ENCODE data around the gene ACKR1.

The ACKR1 gene, protein sequence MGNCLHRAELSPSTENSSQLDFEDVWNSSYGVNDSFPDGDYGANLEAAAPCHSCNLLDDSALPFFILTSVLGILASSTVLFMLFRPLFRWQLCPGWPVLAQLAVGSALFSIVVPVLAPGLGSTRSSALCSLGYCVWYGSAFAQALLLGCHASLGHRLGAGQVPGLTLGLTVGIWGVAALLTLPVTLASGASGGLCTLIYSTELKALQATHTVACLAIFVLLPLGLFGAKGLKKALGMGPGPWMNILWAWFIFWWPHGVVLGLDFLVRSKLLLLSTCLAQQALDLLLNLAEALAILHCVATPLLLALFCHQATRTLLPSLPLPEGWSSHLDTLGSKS

DNA sequence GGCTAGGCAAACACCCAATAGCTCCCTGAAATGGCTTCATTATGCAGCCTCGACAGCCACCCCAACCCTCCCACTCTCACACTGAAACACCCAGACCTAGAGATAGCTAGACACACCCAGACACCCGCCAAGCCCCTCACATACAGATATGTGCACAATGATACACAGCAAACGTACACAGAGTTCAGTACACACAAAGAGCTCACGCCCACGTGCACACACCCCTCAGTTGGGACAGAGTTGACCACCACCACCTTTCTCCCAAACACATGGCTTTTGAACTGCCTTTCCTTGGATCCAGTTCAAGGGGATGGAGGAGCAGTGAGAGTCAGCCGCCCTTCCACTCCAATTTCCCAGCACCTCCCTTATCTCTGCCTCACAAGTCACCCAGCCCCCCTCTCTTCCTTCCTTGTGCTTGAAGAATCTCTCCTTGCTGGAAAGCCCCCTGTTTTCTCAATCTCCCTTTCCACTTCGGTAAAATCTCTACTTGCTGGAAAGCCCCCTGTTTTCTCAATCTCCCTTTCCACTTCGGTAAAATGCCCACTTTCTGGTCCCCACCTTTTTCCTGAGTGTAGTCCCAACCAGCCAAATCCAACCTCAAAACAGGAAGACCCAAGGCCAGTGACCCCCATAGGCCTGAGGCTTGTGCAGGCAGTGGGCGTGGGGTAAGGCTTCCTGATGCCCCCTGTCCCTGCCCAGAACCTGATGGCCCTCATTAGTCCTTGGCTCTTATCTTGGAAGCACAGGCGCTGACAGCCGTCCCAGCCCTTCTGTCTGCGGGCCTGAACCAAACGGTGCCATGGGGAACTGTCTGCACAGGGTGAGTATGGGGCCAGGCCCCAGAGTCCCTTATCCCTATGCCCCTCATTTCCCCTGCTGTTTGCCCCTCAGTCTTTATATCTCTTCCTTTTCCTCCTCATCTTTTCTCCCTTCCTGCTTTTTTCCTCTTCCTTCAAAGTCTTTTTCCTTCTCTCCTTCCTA lies at the start of gene ACKR1:
ACKR1 (plus strand) TSS at position 715 of the 981 bp plus-strand sequence; CDS start at position 800, 85 bp downstream.
- no peak for DNase-seq (ENCODE audit: low read depth in 2 of 2, low spot score in 1 of 2)

DNA sequence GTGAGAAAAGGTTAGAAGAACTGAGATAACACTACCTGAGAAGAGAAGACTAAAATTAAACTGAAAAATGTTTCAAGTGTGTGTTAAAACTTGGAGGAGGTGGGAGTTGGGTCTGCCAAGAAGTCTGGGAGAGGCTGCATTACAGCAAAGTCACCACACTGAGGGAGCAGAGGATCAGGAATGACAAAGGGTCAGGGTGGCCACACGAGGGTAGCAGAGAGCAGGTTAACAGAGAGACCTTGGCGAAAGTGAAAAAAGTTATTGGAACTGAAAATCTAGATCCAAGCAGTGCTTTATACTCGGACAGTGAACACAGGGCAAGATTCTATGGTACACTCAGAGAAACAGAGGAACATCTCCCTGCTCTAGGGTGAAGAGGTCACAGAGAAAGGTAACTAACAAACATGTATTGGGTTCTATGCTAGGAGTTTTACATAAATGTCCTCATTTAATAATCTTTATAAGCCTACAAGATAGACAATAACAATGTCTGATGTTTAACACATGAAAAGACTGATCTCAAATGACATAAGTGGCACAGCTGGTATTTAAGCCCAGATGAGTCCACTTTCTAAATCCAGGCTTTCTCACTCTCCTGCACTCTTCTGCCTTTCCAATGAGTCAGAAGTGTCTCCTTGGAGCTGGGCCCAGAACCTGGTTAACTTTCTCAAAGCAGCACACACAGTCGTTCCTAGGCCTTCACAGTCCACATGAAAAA lies 43.5 kb upstream of the ACKR1 start:
- DNase-seq (ENCODE audit: low read depth in 2 of 2, low spot score in 1 of 2), result peak; percentile 5 to 27

DNA sequence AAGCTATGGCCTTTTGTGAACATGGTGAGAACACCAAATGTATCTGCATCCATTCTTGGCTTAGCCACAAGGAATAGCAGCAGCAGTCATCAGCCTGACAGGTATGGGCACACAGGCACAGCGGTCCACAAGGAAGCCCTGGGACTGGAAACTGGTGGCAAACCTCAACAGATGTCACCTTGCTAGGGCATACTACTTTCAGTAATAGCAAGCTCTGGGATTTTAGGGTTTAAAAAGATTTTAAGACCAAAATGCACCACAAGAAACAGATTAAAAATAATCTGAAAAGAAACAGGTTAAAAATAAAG lies 43.0 kb upstream of the ACKR1 start:
- no peak for DNase-seq (ENCODE audit: low read depth in 2 of 2, low spot score in 1 of 2)

DNA sequence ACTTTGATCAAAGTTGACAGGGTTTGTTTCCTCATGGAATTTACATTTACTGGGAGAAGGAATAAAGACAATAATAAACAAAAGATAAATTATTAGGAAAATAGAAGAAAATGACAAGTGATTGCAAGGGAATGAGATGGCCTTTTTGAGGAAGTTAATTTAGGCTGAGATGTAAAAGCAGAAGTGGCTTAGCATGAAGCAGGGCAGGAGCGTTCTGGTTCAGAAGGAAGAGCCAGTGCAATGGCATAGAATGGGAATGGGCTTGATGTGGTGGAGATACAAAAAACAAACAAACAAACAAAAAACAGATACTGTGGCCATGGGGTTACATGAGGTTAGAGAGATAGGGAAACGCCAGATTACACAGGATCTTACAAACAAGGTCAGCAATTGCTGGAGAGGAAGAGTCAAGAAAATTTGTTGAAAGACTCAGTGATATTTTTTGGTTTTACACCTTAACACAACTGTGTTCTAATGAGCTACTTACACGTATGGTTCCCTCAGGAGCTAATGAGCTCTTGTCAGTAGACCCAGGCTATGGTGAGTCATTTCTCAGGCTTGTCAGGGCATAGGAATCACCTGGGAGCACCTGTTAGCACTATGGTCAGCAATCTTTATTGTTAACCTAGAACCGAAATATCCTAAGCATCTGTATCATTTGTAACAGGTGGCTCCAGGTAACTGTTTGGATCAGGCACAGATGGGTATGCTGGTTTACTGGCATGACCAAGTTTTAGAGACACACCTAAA lies 42.0 kb upstream of the ACKR1 start:
- no peak for DNase-seq (ENCODE audit: low read depth in 2 of 2, low spot score in 1 of 2)

DNA sequence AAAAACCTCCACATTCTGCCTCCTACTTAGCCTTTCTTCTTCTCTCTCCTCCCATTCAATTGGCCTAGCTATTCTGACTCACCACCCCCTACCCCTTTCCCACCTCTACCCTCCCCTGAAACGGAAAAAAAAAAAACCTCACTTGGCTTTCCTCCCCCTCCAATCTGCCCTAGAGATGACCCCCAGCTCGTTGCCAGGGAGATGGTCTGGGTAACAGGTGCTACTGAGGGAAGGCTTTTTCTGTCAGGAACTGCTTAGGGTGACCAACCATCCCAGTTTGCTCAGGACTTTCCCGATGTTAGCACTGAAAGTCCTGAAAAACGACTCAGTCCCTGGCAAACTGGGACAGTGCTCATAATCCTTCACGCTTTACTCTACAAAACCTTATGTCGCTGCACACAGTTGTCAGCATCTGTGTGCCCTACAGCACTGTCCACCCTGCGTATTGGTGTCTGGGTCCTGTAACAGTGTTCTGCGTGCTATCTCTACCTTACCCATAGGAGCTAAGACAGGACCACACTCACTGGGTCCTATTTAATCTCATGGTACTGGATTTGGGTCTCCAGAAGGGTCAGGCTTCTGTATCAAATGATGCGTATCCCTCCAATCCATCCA lies 41.0 kb upstream of the ACKR1 start:
- DNase-seq (ENCODE audit: low read depth in 2 of 2, low spot score in 1 of 2), result no peak

DNA sequence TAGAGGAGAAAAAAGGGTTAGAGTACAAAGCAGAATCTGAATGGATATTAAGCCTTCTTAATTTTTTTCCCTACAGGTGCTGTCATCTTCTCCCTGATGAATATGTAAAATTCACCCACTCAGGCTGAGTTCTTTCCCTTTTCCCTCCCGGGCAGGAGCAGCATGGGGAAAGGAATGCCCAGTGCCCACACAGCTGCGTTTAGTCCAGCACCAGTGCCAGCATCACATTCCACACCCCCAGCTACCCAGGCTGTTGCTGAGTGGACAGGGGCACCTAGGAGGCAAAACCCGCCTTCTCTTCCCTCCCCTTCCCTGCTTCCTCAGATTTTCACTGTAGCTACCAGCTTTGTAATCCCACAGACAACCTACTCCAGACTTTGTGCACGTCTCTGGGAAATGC lies 36.6 kb upstream of the ACKR1 start:
- DNase-seq (ENCODE audit: low read depth in 2 of 2, low spot score in 1 of 2), result no peak

DNA sequence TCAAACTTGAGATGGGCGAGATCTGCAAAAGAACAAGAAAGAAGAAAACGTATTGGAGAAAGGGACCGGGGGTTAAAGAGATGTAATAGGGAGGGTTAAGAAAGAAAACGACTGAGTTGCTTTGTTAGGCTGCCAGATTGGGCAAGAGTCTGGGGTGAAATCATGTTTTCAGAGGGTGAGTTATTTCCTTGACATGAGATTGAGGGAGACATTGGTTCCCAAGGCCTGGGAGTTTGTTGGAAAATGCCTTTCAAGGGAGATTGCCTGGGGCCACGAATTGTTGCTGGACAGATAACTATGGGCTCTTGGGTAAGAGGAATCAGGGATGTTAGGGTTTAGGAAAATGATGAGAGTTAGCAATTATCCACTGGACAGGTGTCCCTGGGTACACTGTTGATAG lies 34.0 kb upstream of the ACKR1 start:
- no peak for DNase-seq (ENCODE audit: low read depth in 2 of 2, low spot score in 1 of 2)

DNA sequence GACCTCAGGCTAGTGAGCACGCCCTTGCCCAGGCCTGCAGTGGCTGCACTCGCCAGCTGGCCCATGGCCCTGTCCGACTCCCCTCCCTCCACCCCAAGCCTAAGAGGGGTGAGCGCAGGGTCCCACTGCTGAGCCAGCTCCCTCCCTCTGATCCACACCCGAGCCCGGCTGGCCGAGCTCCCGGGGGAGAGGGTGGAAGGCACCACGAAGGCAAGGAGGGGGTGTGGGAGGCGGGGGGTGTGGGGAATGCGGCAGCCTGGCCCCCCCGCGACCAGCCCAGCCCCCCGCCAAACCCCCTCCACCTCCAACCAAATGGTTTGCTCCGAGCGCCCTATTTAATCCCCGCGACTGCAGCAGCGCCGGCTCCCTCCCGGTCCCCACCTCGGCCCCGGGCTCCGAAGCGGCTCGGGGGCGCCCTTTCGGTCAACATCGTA lies 33.4 kb upstream of the ACKR1 start, which contains the start of gene CADM3:
CADM3 (plus strand) TSS at position 362 of the 434 bp plus-strand sequence. CDS start 151 bp downstream, outside the sequence.
- DNase-seq (ENCODE audit: low read depth in 2 of 2, low spot score in 1 of 2), result no peak

DNA sequence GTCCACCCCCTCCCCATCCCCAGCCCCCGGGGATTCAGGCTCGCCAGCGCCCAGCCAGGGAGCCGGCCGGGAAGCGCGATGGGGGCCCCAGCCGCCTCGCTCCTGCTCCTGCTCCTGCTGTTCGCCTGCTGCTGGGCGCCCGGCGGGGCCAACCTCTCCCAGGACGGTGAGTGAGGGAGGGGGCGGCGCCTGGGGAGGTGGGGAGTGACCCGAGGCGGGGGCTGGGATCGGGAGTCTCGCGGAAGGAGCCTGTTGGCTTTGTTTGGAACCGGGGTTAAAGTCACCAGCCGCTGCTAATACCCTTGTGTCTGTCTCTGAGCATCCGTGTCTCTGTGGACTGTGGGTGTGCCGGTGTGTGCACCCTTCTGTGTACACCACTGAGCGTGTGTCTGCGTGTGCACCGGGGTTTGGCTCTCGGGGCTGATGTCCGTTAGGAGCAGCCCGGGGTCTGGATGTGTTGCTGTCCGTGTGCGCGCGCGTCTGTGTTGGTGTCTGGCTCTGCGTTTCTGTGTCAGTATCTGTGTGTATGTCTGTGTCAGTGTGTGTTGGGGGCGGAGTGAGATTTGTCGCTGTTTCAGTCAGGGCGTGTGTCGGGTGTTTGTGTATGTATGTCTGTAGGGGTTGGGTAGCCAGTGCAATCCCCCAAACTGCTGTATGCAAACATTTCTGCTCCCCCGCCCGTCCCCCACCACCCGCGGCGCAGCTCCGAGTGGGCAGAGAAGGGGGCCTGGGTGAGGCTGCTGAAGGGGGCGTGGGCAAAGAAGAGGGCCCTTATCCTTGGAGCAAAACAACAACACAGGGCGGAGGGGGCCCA lies 32.8 kb upstream of the ACKR1 start:
- DNase-seq (ENCODE audit: low read depth in 2 of 2, low spot score in 1 of 2), result no peak

DNA sequence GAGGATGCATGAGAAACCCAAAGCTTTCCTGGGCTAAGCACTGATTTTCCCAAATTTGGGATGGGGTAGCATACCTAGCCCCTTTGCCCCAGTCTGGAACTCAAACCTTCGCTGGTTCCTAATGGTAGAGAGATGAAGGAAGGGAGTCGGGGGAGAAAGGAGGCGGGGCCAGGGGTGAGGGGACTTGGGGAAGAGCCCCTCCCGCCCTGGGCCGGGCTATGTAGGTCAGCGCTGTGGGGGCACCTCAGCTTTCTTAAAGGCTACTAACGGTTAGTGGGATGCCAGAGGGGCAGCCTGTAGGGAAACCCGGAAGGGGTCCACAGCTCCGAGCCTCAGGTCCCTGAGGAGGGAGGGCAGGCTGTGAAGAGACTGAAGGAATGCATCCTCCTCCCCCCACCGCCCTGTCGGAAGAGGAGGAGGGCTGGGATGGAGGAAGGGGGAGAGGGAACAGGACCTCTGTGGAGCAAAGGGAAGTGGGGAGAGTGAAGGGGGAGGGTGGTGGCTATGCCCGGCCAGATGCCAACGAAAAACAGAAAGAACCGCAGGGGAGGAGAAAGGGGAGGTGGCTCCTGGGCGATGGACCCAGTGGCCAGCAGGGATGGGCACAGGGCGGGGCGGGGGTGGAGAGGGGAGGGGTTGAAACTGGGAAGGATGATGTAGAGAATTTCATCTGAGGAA lies 31.9 kb upstream of the ACKR1 start:
- no peak for DNase-seq (ENCODE audit: low read depth in 2 of 2, low spot score in 1 of 2)

DNA sequence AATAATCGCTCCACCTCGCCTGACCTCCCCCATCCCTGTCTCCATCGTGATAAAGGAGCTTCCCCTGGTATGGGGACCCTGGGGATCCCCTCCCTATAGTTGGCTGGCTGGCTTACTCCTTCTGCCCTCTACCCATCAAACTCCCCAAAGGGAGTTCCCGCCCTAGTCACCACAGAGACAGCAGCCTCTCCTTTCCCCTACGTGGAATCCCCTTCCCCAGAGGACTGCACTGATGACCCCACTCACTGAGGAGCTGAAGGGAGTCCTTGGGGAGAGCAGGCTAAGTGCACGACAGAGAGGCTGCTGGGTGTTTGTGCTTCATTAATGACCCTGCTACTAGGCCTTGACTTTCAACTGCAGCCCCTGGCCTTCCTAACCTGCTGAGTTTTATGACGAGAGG lies 31.4 kb upstream of the ACKR1 start:
- no peak for DNase-seq (ENCODE audit: low read depth in 2 of 2, low spot score in 1 of 2)

DNA sequence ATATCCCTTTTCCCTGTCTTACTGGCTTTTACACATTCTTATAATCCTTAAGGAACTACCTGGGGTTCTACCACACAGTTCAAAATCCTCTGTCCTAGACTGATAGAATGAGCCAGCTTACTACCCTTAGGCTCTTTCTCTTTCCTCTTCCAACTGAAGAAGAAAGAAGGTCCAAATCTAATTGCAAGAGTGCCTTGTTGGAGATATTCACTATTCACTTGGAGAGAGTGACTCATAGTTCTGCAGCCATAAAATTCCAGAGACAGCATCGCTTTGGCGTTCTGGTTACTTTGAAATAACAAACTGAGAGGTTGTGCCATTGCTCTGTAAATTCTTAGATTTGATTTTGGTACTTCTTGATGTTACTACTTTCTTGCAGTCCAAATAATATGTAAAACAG lies 29.1 kb upstream of the ACKR1 start:
- DNase-seq (ENCODE audit: low read depth in 2 of 2, low spot score in 1 of 2), result no peak

DNA sequence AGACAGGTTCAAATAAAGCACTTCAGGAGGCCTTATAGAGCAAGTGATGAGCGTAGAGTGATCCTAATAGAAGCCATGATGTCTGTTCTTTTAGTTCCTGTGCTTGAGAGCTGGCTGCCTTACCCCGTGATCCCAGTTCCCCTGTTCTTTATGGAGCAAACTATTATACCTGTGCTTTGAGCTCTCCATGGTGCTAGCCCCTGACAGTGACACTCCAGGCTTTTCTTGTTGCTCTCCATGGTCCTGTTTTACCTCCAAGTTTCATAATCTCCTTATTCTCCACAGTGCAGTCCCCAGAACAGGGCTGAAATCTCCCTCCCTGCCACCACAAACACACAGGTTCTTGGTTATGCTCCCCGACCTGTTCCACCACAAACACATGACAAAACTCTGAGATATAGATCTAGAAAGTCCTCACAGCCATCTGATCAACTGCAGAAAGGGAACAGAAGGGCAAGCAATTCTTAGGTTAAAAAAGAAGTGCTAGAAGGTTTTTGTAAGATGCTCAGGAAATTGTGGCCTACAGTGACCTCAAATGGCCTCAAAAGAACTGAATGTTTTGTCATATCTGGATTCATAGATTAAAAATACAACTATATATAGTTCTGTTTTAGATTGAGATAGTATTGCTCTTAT lies 27.3 kb upstream of the ACKR1 start:
- DNase-seq (ENCODE audit: low read depth in 2 of 2, low spot score in 1 of 2), result no peak

DNA sequence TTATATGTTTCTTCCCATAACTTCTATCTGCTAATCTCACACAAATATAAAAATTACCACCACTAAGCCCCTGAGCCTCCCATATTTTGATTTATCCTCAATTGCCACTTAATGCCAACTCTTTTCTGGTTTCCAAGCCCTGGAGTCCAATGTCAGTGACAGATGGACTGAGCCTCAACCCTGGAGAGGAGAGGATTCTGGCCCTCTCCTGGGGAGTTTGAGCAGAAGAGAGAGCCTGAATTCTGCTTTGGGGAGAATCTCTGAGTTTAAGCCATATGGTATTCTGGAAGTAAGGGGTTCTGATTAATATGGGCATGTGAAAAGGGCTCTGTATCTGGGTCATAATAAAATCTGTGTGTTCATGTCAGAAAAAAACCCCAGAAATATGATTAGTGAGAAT lies 24.8 kb upstream of the ACKR1 start:
- DNase-seq (ENCODE audit: low read depth in 2 of 2, low spot score in 1 of 2), result no peak

DNA sequence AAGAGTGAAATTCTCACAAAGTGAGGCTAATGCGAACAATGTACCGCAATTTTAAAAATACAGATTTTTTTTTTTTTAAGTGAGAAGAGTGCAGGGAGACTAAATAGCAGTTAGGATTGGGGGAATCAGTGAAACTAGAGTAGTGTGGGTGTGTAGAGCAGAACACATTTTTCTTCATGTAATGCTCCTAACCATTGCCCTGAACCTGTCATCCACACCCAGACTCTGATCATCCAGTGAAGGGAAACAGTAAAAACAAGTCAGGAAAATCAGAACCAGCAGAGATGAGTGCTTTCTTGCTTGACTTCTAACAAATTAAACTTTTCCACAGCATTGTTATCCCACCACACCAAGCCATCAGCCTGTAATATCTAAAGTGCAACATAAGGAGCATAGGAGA lies 24.2 kb upstream of the ACKR1 start:
- DNase-seq (ENCODE audit: low read depth in 2 of 2, low spot score in 1 of 2), result no peak

DNA sequence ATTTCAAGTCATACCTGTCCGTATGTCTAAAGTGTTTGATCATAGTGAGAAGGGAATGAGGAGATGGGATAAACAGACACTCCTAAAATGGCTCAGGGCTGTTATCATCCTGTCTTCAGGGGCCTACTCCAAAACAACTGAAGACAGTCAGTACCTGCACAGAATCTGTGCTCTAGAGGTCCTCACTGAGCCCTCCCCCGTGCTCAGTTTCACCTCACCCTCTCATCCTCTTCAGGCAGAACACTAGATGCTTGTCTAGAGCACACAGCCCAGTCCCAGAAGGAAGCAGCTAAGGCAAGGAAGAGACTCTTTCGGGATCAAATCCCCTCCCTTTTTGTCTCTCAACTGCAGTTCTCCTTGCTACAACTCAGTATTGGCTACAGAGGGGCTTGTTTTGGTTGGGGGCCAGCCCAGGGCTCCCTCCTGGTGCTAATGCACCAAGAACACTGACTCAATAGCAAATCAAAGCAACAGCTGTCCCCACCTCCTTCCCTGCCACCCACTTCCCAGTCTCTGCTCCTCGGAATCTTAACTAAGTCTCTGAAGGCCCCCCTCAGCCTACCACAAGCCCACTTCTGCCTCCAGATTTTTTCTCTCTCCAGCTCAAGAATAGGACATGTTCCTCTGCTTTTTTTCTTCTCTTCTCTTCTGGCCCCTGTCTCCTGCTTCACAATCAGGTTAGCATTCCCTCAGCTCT lies 23.2 kb upstream of the ACKR1 start:
- no peak for DNase-seq (ENCODE audit: low read depth in 2 of 2, low spot score in 1 of 2)

DNA sequence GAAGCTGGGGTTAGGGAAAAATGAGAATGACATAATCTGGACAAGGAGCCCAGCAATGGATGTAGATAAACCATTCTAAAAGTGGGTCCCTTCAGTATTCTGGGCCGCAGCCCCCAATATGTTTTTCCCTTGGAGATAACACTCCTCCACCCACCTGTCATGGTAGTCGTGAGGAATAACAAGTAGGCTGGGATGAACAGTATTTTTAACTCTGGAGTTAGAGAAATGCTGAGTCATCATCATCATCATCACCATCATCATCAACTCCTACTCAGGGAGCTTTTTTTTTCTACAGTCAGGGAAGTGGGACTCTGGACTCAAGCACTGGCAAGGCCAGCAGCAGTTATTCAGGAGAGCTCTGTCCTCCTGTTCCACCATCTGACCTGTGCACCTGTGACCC lies 20.5 kb upstream of the ACKR1 start:
- DNase-seq (ENCODE audit: low read depth in 2 of 2, low spot score in 1 of 2), result no peak

DNA sequence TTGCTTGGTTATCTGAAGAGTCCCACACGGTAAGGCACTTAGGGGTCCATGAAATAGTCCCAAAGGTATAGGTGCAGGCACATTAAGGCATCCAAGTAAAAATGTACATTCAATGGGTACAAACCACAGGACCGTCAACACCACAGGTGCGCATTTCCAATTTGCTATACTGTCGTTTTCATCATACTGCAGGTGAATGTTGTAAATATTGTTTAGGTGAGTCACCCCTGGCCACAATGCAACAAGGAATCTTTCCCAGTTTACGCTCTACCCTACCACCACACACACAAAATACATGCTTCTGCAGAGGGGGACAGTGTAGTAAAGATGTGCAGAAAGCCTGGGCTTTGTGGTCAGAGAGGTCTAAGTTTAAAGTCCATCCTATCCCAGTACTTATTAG lies 19.6 kb upstream of the ACKR1 start:
- no peak for DNase-seq (ENCODE audit: low read depth in 2 of 2, low spot score in 1 of 2)

Measured in stimulated activated CD8-positive, alpha-beta memory T cell treated with anti-CD3 and anti-CD28 coated beads, Interleukin-4, amount 100 ng/mL, for 1 hour (primary cell).